NCI-H1694 treated with DMSO at 0.1 percent for 48 hours (cell line): ENCODE results near the gene CIB4.
A peak's percentile ranks its signal among the peaks of the same experiment; 100 is the strongest.

Experiments used
- DNase-seq: peaks from one replicate; lab custom pipeline; 2025; lab: John Stamatoyannopoulos, UW

CIB4 gene

GRCh38 chr2:26581991-26582842 lies 58.9 kb downstream of the CIB4 start:
- no peak for DNase-seq

GRCh38 chr2:26581266-26581990 lies 59.7 kb downstream of the CIB4 start:
- no peak for DNase-seq

GRCh38 chr2:26580751-26581150 lies 60.4 kb downstream of the CIB4 start:
- DNase-seq = no peak

- DNase-seq = no peak
Measured at GRCh38 chr2:26580151-26580550, 61.0 kb downstream of the CIB4 start.

- no peak for DNase-seq
Measured at GRCh38 chr2:26579723-26580040, 61.5 kb downstream of the CIB4 start.

GRCh38 chr2:26579025-26579722 lies 62.0 kb downstream of the CIB4 start:
- no peak for DNase-seq

GRCh38 chr2:26578581-26578980 lies 62.6 kb downstream of the CIB4 start:
- DNase-seq = no peak

- DNase-seq = no peak
Measured at GRCh38 chr2:26578113-26578458, 63.1 kb downstream of the CIB4 start.

GRCh38 chr2:26577442-26578112 lies 63.6 kb downstream of the CIB4 start:
- DNase-seq = peak; percentile 70

- DNase-seq = no peak
Measured at GRCh38 chr2:26576565-26577441, 64.4 kb downstream of the CIB4 start.

- DNase-seq = no peak
Measured at GRCh38 chr2:26575836-26576564, 65.2 kb downstream of the CIB4 start.

GRCh38 chr2:26574900-26575560 lies 66.1 kb downstream of the CIB4 start:
- DNase-seq = no peak

- no peak for DNase-seq
Measured at GRCh38 chr2:26574066-26574899, 66.9 kb downstream of the CIB4 start.

GRCh38 chr2:26573241-26573925 lies 67.8 kb downstream of the CIB4 start:
- no peak for DNase-seq

- DNase-seq = no peak
Measured at GRCh38 chr2:26572591-26572990, 68.6 kb downstream of the CIB4 start.

- DNase-seq = no peak
Measured at GRCh38 chr2:26571316-26571715, 69.8 kb downstream of the CIB4 start.

GRCh38 chr2:26570083-26570430 lies 71.1 kb downstream of the CIB4 start:
- DNase-seq = no peak

- DNase-seq = no peak
Measured at GRCh38 chr2:26569216-26570082, 71.7 kb downstream of the CIB4 start.
